Suprapubic skin (tissue), 3 donors: ENCODE measurements around the gene DUOX2.

Source experiments
- POLR2AphosphoS5 ChIP-seq, 3 donors: sonication (generic); formaldehyde crosslinking; IDR thresholded peaks; one replicate each; pipeline ENCODE4 v1.6.1; 2017; ENCODE audit warnings: antibody characterized with exemption in 3 of 3
- TF ChIP-seq, protein P1 (sequence below), 2 donors: fragments of 200-600 bp in 1 of 2; fragments of 450-650 bp in 1 of 2; sonication (generic) in 1 of 2; IDR thresholded peaks; one replicate each; pipeline ENCODE4 v1.5.1; 2016 to 2019; ENCODE audit warnings: antibody characterized with exemption in 2 of 2, mild to moderate bottlenecking in 1 of 2, moderate library complexity in 1 of 2

DNA sequence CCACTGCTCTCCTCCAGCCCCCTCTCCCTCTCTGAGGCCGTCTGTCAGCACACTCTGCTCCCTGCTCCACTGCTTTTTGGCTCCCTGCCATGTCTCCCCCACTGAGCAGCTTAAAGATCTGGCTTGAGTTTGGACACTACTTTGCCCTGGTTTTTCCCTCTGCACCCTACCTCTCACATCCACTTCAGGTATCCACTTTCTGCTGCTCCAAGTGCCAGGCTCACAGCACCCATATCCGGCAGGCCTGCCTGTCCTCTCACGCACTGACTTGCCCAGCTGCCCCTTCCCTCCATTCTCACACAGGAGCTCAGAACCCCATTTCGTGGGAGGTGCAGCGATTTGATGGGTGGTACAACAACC lies 19.6 kb upstream of the DUOX2 start:
- TF ChIP-seq, protein P1, sequence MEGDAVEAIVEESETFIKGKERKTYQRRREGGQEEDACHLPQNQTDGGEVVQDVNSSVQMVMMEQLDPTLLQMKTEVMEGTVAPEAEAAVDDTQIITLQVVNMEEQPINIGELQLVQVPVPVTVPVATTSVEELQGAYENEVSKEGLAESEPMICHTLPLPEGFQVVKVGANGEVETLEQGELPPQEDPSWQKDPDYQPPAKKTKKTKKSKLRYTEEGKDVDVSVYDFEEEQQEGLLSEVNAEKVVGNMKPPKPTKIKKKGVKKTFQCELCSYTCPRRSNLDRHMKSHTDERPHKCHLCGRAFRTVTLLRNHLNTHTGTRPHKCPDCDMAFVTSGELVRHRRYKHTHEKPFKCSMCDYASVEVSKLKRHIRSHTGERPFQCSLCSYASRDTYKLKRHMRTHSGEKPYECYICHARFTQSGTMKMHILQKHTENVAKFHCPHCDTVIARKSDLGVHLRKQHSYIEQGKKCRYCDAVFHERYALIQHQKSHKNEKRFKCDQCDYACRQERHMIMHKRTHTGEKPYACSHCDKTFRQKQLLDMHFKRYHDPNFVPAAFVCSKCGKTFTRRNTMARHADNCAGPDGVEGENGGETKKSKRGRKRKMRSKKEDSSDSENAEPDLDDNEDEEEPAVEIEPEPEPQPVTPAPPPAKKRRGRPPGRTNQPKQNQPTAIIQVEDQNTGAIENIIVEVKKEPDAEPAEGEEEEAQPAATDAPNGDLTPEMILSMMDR (IDR thresholded peaks at IDR 0.05), result no peak
- no peak for TF ChIP-seq POLR2AphosphoS5 (IDR thresholded peaks at IDR 0.05)
